Right lobe of liver (tissue), 6 donors: ENCODE results near the gene LONRF2. TPM values are rescaled to one million over a fixed set of nuclear protein-coding genes. Genes with fewer than 3 reads are reported as not detected.
A peak's percentile ranks its signal among the peaks of the same experiment; 100 is the strongest.

Experiments used
- ATAC-seq, 4 donors: fragments of 200-7000 bp; cut with Tn5 transposase; one replicate each; pipeline ENCODE4 v1.9.1; 2020; ENCODE audit warnings: mild to moderate bottlenecking in 4 of 4, moderate library complexity in 4 of 4
- DNase-seq, 3 donors: peaks; one replicate each; pipeline ENCODE4 v3.0.0-alpha.2; 2020
- H3K27ac ChIP-seq, 3 donors: fragments of 200-600 bp; one replicate each; pipeline ENCODE4 v1.8.0; 2022
- H3K27me3 ChIP-seq, 2 donors: fragments of 200-600 bp; one replicate each; pipeline ENCODE4 v1.8.0; 2022
- H3K36me3 ChIP-seq, 4 donors: fragments of 200-600 bp; sonication (generic) in 1 of 4; one replicate each; pipeline versions ENCODE4 v1.5.1 to v1.8.0; 2017 to 2022; ENCODE audit warnings: control low read depth in 1 of 4
- H3K4me1 ChIP-seq, 4 donors: fragments of 200-600 bp; sonication (generic) in 1 of 4; one replicate each; pipeline versions ENCODE4 v1.5.1 to v1.8.0; 2017 to 2022; ENCODE audit warnings: control low read depth in 1 of 4
- H3K4me3 ChIP-seq, 3 donors: fragments of 200-600 bp; one replicate each; pipeline ENCODE4 v1.8.0; 2022
- H3K9me3 ChIP-seq, 4 donors: fragments of 200-600 bp; sonication (generic) in 1 of 4; one replicate each; pipeline versions ENCODE4 v1.5.1 to v1.8.0; 2017 to 2022; ENCODE audit warnings: control low read depth in 1 of 4
- POLR2A ChIP-seq: fragments of 450-650 bp; IDR thresholded peaks from one replicate; pipeline ENCODE4 v1.6.1; 2017; ENCODE audit warnings: antibody characterized with exemption, mild to moderate bottlenecking
- WGBS: methylation state at CpG from one replicate; pipeline ENCODE4 v1.1.6; 2018; ENCODE audit warnings: low coverage, low lambda C conversion rate; ENCODE audit not compliant: insufficient coverage; ENCODE audit errors: missing lambda C conversion rate; 5-methylcytosine and 5-hydroxymethylcytosine counted together
- intact Hi-C, 2 donors: fragments of 100-400 bp; cut with DNase I; formaldehyde crosslinking; loops; one replicate each; pipeline versions ENCODE4 v1.11.2 to v1.14.1; 2022
- total RNA-seq, 6 experiments: library from RNA; depleted of rRNA in 2 of 6; stranded (reverse); fragments of >200 nt in 2 of 6; fragmentation: NEBNext Ultra II Directional in 3 of 6; extraction: Animal tissue kit (Norgen Biotek cat#: 25700) in 3 of 6; gene quantifications; one replicate each; pipeline versions ENCODE4 v1.1.0 to v1.2.4, GENCODE V29; 2016 to 2023
- TF ChIP-seq, protein P1 (sequence below), 4 donors: fragments of 200-600 bp in 3 of 4; fragments of 450-650 bp in 1 of 4; IDR thresholded peaks; one replicate each; pipeline versions ENCODE4 v1.5.1 to v1.8.0; 2016 to 2022; ENCODE audit warnings: antibody characterized with exemption in 4 of 4, mild to moderate bottlenecking in 2 of 4
- donor health status: DM: no; HTN: yes; CAD: no.
- donor health status: DM: no; HTN: no; CAD: no.
- donor health status: DM: no; HTN: no; CAD: no.
- donor health status: DM: no; HTN: yes; CAD: no.
- donor health status: DM: no; HTN: yes; CAD: no.

Gene LONRF2
- total RNA-seq, 6 experiments from 2014 or later, result 0.51 to 2.5 (median 1.7) TPM

DNA sequence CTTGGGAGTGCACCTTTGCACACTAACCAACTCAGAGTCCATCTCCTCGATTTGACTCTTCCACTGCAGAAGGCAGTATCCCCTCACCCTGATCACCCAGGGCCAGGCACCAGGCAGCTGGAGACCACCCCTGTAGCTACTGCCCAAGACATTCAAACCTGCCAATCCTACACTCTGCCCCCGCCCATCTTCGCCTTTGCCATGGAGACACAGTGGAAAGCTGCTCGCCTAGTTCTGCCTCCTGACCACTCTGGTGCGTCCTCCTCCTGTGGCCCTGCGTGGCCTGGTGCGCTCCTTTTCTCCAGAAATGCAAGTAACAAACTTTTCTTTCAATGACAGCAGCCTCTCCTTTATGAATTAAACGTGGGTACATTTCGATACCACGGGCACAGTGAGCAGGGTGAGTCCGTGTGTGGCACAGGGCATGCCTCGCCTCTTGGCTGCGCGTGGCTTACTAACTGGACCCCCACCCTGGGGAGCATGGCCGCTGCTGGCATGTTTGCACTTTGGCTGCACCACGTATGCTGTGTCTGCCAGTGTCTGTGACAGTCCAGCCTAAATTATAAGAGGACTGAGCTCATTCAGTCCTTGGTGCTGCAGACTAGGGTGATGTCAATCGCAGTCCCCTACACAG, 47.6 kb downstream of the LONRF2 start:
- 86% methylated on average over 15 of the region's 17 CpGs for WGBS
- peak in 1 of 3 donors; percentile 20 for DNase-seq
- no peak for ATAC-seq

DNA sequence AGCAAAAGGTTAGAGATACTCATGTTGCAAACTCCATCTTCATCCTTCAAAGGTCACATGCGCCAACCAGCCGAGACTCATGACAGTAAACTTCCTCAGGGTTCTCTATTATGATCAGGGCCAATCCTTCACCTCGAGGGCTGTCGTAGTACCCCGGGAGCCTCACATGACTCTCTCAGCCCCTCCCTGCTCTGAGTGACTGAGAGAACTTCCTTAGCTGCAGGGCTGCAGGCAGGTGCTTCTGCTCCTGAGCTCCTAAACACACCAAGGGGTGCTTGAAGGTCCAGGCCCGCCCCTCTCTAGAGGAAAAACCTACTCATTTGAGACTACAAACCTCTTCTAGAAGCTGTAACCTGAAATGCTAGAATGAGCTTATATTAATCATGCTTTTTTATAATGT, 48.2 kb downstream of the LONRF2 start:
- intact Hi-C loops, result no loop called here
- Histone ChIP-seq H3K36me3 (no peaks in the 10 kb centered on the region), H3K27ac (no peak overlapping the region), H3K4me3 (no peak overlapping the region), H3K27me3 (no peaks in the 10 kb centered on the region), H3K9me3 (no peaks in the 10 kb centered on the region), H3K4me1 (no peaks in the 10 kb centered on the region)
- ATAC-seq (no peak), DNase-seq (peak in 1 of 3 donors; percentile 21)
- no peak for TF ChIP-seq POLR2A
- TF ChIP-seq, protein P1, sequence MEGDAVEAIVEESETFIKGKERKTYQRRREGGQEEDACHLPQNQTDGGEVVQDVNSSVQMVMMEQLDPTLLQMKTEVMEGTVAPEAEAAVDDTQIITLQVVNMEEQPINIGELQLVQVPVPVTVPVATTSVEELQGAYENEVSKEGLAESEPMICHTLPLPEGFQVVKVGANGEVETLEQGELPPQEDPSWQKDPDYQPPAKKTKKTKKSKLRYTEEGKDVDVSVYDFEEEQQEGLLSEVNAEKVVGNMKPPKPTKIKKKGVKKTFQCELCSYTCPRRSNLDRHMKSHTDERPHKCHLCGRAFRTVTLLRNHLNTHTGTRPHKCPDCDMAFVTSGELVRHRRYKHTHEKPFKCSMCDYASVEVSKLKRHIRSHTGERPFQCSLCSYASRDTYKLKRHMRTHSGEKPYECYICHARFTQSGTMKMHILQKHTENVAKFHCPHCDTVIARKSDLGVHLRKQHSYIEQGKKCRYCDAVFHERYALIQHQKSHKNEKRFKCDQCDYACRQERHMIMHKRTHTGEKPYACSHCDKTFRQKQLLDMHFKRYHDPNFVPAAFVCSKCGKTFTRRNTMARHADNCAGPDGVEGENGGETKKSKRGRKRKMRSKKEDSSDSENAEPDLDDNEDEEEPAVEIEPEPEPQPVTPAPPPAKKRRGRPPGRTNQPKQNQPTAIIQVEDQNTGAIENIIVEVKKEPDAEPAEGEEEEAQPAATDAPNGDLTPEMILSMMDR (IDR thresholded peaks at IDR 0.05), result no peak
- WGBS, result 53% methylated on average over 5 of the region's 6 CpGs

More for the DNA sequence above, 47.6 kb downstream of the LONRF2 start:
- no peaks in the 10 kb centered on the region for H3K9me3 ChIP-seq
- no peak overlapping the region for H3K4me3 ChIP-seq
- no peak for TF ChIP-seq POLR2A
- TF ChIP-seq, protein P1 (IDR thresholded peaks at IDR 0.05), result no peak
- no peak overlapping the region for H3K27ac ChIP-seq
- no peaks in the 10 kb centered on the region for H3K27me3 ChIP-seq
- no peaks in the 10 kb centered on the region for H3K36me3 ChIP-seq
- no peaks in the 10 kb centered on the region for H3K4me1 ChIP-seq
- intact Hi-C loops, result no loop called here

DNA sequence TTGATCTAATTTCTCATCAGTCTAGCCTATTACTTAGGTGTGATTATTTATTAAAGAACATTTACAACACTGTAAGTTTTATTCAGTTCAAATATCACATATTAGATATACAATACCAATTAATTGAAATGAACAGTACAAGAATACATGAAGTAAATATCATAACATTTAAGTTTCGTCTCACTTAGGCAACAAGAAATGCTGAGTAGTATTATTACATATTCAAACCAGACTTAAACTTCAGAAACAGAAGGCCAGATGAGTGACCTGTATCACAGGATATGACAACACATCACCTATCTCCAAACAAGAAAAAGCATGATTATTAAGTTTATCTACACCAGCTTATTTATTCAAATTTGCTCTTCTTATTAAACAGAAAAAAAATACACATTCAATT, 48.9 kb downstream of the LONRF2 start:
- Histone ChIP-seq H3K9me3 (no peaks in the 10 kb centered on the region), H3K4me1 (no peaks in the 10 kb centered on the region), H3K4me3 (no peak overlapping the region), H3K27me3 (no peaks in the 10 kb centered on the region), H3K36me3 (no peaks in the 10 kb centered on the region), H3K27ac (no peak overlapping the region)
- no peak for TF ChIP-seq POLR2A
- TF ChIP-seq, protein P1 (IDR thresholded peaks at IDR 0.05), result no peak
- intact Hi-C loops, result no loop called here
- no peak for DNase-seq
- whole genome bisulfite sequencing, result 100% methylated on average over 1 of the region's 1 CpG
- no peak for ATAC-seq

DNA sequence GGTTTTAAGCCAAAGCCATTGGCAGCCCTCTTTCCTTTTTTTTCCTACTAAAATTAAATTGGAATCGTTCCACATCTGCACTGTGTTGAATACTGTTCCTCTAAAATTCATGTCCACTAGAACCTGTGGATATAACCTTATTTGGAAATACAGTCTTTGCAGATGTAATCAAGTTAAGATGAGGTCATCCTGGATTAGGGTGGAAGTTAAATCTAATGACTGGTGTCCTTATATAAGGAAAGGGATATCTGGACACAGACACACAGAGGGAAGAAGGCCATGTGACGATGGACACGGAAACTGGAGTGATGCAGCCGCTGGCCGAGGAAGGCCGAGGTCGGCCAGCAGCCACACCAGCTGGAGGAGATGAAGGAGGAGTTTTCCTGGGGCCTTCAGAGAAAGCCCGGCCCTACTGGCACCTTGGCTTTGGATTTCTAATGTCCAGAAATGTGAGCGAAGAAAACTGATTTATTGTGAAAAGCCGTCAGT, 49.4 kb downstream of the LONRF2 start:
- H3K4me3 ChIP-seq, result no peak overlapping the region
- TF ChIP-seq, protein P1 (IDR thresholded peaks at IDR 0.05), result no peak
- TF ChIP-seq POLR2A, result no peak
- DNase-seq, result peak in 1 of 3 donors; percentile 32
- no peaks in the 10 kb centered on the region for H3K27me3 ChIP-seq
- intact Hi-C loops, result no loop called here
- ATAC-seq, result peak in 3 of 4 donors; percentile 24 to 42 (median 26)
- H3K27ac ChIP-seq, result no peak overlapping the region
- no peaks in the 10 kb centered on the region for H3K36me3 ChIP-seq
- H3K4me1 ChIP-seq, result no peaks in the 10 kb centered on the region
- 73% methylated on average over 10 of the region's 10 CpGs for WGBS
- H3K9me3 ChIP-seq, result no peaks in the 10 kb centered on the region
